Fibroblast of the aortic adventitia (primary cell): Measurements from ENCODE around the gene NFIX. TPM values are rescaled to one million over a fixed set of nuclear protein-coding genes. Genes with fewer than 3 reads are reported as not detected.
"Not testable (repeated sequence)": the region's sequence is repeated elsewhere in the genome, so short reads cannot be mapped to it uniquely, and the experiment has no call there.

Source experiments
- DNase-seq: peaks from one replicate; pipeline ENCODE4 v3.0.0-alpha.2; 2010; ENCODE audit warnings: low read depth
- H3K4me3 ChIP-seq: 2 replicates; pipeline ENCODE4 v1.5.1; 2011; ENCODE audit warnings: low read depth, mild to moderate bottlenecking, control low read depth, low read length, moderate library complexity
- total RNA-seq: library from RNA; depleted of rRNA; stranded (reverse); fragments of >200 nt; gene quantifications from 2 replicates; pipeline ENCODE4 v1.2.3, GENCODE V29; 2012; ENCODE audit warnings: low replicate concordance
- TF ChIP-seq, protein P1 (sequence below): IDR thresholded peaks from 2 replicates; pipeline ENCODE4 v1.5.1; 2011; ENCODE audit warnings: mild to moderate bottlenecking, low read length, control low read depth, inconsistent platforms; ENCODE audit not compliant: insufficient read depth

Gene NFIX
- total RNA-seq, 1 donor: 160 TPM

DNA sequence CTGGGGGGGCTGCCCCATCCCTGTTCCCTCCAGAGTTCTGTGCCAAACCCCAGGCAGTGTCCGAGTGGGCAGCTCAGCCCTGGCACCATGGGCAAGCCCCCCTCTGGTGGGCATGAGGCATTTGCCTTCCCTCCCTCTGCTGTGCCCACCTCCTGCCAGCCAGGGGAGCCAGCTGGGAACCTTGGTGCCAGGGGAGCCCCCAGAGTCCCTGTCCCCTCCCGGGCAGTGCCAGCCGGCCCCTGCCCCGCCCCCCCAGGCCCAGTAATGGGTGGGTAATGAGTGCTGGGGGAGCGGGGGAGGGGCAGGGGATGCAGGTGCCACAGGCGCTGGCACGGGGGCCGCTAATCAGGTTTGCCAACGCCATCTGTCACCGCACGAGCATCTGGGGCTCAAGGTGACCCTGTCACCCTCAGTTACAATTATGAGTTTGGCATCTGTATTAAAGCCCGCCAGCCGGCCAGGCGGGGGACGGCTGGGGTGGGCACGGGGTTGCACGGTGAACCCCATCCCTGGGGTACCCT, 20.0 kb upstream of the NFIX start:
- TF ChIP-seq, protein P1, sequence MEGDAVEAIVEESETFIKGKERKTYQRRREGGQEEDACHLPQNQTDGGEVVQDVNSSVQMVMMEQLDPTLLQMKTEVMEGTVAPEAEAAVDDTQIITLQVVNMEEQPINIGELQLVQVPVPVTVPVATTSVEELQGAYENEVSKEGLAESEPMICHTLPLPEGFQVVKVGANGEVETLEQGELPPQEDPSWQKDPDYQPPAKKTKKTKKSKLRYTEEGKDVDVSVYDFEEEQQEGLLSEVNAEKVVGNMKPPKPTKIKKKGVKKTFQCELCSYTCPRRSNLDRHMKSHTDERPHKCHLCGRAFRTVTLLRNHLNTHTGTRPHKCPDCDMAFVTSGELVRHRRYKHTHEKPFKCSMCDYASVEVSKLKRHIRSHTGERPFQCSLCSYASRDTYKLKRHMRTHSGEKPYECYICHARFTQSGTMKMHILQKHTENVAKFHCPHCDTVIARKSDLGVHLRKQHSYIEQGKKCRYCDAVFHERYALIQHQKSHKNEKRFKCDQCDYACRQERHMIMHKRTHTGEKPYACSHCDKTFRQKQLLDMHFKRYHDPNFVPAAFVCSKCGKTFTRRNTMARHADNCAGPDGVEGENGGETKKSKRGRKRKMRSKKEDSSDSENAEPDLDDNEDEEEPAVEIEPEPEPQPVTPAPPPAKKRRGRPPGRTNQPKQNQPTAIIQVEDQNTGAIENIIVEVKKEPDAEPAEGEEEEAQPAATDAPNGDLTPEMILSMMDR: no peak
- H3K4me3 ChIP-seq: no peak overlapping the region
- DNase-seq: no peak

DNA sequence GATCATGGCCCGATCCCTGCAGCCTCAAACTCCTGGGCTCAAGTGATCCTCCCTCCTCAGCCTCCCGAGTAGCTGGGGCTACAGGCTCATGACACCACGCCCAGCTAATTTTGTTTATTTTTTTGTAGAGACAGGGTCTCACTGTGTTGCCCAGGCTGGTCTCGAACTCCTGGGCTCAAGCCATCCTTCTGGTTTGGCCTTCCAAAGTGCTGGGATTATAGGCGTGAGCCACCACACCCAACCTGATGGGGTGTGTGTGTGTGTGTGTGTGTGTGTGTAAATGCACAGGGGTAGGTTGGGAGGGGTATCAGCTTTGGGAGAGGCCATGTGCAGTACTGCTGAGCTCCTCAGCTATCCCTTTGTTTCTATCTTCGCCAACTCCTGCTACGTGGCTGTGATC, 19.2 kb upstream of the NFIX start:
- not testable (repeated sequence) for H3K4me3 ChIP-seq, DNase-seq

DNA sequence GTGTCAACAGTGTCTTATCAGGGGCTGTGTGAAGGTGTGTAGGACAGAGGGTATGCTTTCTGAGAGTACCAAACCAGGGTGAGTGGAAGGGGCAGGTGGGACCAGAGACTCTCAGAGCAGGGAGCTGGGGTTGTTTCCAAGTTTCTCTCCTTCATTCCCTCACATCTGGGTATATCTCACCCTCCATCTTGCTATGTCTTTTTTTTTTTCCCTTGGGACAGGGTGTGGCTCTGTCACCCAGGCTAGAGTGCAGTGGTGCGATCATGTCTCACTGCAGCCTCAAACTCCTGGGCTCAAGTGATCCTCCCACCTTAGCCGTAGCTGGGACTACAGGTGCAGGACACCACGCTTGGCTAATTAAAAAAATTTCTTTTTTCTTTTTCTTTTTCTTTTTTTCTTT, 15.3 kb upstream of the NFIX start:
- DNase-seq: no peak
- H3K4me3 ChIP-seq: no peak overlapping the region
- TF ChIP-seq, protein P1: no peak

DNA sequence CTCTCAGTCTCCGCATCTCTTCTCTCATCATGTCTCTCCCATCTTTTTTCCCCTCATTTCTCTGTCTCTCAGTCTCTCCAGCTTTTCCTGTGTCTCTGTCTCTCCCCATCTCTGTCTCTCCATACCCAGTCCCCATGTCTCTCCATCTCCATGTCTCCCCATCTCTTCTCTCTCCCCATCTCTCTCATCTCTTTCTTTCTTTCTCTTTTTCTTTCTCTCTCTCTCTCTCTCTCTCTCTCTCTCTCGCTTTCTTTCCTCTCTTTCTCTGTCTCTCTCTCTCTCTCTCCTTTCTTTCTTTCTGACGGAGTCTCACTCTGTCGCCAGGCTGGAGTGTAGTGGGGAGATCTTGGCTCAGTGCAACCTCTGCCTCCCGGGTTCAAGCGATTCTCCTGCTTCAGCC, 12.6 kb upstream of the NFIX start:
- H3K4me3 ChIP-seq: no peak overlapping the region
- DNase-seq: no peak
- TF ChIP-seq, protein P1: no peak

DNA sequence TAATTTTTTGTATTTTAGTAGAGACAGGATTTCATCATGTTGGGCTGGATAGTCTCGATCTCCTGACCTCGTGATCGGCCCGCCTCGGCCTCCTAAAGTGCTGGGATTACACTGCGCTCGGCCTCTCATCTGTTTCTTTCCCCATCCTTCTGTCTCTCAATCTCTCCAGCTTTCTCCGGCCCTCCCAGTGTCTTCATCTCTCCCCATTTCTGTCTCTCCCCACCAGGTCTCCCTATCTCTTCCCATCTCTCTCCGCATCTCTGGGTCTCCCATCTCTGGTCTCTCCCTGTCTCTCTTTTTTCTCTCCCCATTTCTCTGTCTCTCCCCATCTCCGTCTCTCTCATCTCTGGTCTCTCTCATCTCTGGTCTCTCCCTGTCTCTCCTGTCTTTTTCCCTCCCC, 12.2 kb upstream of the NFIX start:
- DNase-seq: no peak
- TF ChIP-seq, protein P1: no peak
- H3K4me3 ChIP-seq: peak overlapping the region; percentile 53

DNA sequence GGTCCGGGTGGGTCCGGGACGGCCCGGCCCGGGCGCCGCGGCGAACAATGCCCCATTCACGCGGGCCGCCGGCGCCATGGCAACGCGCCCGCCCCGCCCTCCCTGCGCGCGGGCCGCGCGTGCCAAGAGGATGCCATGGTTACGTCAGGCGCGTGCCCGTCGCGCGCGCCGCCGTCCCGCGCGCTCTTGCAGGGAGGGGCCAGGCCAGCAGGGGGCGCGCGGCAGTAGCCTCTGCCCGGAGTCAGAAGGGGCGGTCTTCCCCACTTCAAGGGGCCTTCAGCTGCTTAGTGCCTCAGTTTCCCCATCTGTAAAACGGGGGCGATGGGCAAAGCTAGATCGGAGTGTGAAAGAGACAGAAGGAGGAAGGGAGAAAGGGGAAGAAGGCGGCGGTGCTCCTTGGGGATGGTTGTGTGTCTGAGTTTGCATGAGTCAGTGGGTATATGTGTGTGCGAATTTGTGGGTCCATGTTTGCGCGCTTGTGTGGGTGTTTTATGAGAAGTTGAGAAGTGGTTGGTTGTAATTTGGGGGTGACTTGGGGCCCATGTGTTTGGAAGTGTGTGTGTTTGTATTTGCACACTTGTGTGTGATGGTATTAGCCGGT, 11.6 kb upstream of the NFIX start:
- H3K4me3 ChIP-seq: peak overlapping the region; percentile 53
- TF ChIP-seq, protein P1: peak; percentile 76
- DNase-seq: peak; percentile 71

DNA sequence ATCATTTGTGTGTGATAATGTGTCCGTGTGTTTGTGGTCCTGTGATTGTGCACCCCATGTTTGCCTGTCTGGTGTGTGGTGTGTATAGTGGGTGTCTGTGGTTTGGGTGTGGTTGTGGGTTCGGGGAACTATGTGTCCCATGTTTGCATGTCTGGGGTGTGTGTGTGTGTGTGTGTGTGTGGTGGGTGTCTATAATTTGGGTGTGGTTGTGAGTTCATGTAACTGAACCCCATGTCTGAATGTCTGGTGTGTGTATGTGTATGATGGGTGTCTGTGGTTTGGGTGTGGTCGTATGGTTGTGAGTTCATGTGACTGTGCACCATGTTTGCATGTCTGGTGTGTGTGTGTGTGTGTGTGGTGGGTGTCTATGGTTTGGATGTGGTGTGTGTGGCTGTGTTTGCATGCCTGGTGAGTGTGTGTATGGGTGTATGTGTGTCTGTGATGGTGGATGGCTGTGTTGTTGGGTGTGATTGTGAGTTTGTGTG, 11.1 kb upstream of the NFIX start:
- TF ChIP-seq, protein P1: no peak
- peak; percentile 42 for DNase-seq
- H3K4me3 ChIP-seq: no peak overlapping the region
